Stomach smooth muscle (tissue), 2 donors: Measurements from ENCODE around the gene CNTN2.

Experiments used
- H3K27ac ChIP-seq: one replicate; pipeline ENCODE4 v1.7.0; 2013; ENCODE audit warnings: mild to moderate bottlenecking, low read length, inconsistent platforms
- H3K27me3 ChIP-seq, 2 donors: one replicate each; pipeline ENCODE4 v1.7.0; 2013; ENCODE audit warnings: low read length in 2 of 2; ENCODE audit not compliant: insufficient read depth in 2 of 2, control insufficient read depth in 1 of 2
- H3K36me3 ChIP-seq, 2 donors: one replicate each; pipeline ENCODE4 v1.7.0; 2013; ENCODE audit warnings: low read length in 2 of 2; ENCODE audit not compliant: control insufficient read depth in 2 of 2, insufficient read depth in 2 of 2
- H3K4me1 ChIP-seq: one replicate; pipeline ENCODE4 v1.7.0; 2013; ENCODE audit warnings: low read length; ENCODE audit not compliant: control insufficient read depth, insufficient read depth
- H3K4me3 ChIP-seq, 2 donors: one replicate each; pipeline ENCODE4 v1.7.0; 2013; ENCODE audit warnings: low read length in 2 of 2
- H3K9ac ChIP-seq, 2 donors: one replicate each; pipeline ENCODE4 v1.7.0; 2013; ENCODE audit warnings: low read length in 2 of 2, mild to moderate bottlenecking in 1 of 2
- H3K9me3 ChIP-seq, 2 donors: one replicate each; pipeline ENCODE4 v1.7.0; 2013; ENCODE audit warnings: low read length in 2 of 2; ENCODE audit not compliant: control insufficient read depth in 2 of 2
- donor health status: healthy.
- donor health status: Pancreatic carcinoma.

The CNTN2 gene

GRCh38 chr1:205084360-205084759 is 41.3 kb downstream of the CNTN2 start, which contains the start of gene TMEM81:
TMEM81 (minus strand) TSS chr1:205084460; CDS start chr1:205084320, 140 bp downstream.
- H3K9ac ChIP-seq = no peak within 1 kb of the TSS
- H3K36me3 ChIP-seq = peaks cover 21 to 25% of the 10 kb centered on the region in 2 donors
- no peaks in the 10 kb centered on the region for H3K4me1 ChIP-seq

GRCh38 chr1:205088341-205088740 is 45.3 kb downstream of the CNTN2 start:
- H3K36me3 ChIP-seq = peaks cover 28 to 41% of the 10 kb centered on the region in 2 donors
- no peak overlapping the region for H3K9ac ChIP-seq
- no peak overlapping the region for H3K27ac ChIP-seq
- H3K9me3 ChIP-seq = no peaks in the 10 kb centered on the region
- no peaks in the 10 kb centered on the region for H3K27me3 ChIP-seq
- no peak overlapping the region for H3K4me3 ChIP-seq
- H3K4me1 ChIP-seq = no peaks in the 10 kb centered on the region

More at GRCh38 chr1:205084360-205084759, 41.3 kb downstream of the CNTN2 start, which contains the start of gene TMEM81:
- Histone ChIP-seq H3K27me3 (no peaks in the 10 kb centered on the region), H3K27ac (no peak within 1 kb of the TSS), H3K4me3 (no peak within 1 kb of the TSS), H3K9me3 (no peaks in the 10 kb centered on the region)

DNA sequence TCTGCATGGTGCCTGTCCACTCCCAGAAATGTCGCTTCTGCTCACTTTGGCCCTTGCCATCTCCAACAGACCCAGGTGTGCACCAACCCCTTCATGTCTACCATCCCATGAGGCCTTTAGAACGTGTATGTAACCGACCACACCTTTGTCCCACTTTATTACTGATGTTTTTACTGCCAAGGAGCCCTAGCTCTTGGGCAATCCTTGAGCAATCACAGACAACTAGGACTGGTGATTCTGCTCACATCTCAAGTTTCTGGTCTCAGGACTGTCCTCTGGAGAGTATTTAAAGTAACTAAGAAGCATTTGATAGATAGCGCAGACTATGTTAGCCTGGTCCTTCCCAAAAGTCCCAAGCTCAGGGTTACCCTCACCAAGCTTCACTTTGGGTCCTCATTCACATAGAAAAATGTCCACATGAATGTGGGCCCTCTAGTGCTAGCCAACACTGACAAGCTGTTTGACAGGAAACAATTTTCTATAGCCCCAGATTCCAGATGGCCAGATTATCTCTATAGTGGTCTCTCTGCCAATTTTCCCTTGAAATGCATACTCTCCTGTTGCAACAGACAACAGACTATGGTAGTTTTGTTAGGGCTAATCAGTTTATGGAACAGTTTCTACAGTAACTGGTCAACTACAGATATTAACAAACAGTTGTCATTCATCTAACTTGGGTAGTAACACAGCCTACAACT is 48.2 kb downstream of the CNTN2 start:
- peaks cover 33 to 53% of the 10 kb centered on the region in 2 donors for H3K36me3 ChIP-seq

GRCh38 chr1:205095422-205095821 is 52.4 kb downstream of the CNTN2 start:
- Histone ChIP-seq H3K4me3 (no peak overlapping the region), H3K9ac (no peak overlapping the region), H3K27ac (no peak overlapping the region), H3K4me1 (no peaks in the 10 kb centered on the region), H3K36me3 (peaks cover 57 to 68% of the 10 kb centered on the region in 2 donors), H3K27me3 (no peaks in the 10 kb centered on the region), H3K9me3 (no peaks in the 10 kb centered on the region)

More for the DNA sequence above, 48.2 kb downstream of the CNTN2 start:
- Histone ChIP-seq H3K4me3 (no peak overlapping the region), H3K9ac (no peak overlapping the region), H3K27ac (no peak overlapping the region), H3K4me1 (no peaks in the 10 kb centered on the region), H3K27me3 (no peaks in the 10 kb centered on the region), H3K9me3 (no peaks in the 10 kb centered on the region)

- no peaks in the 10 kb centered on the region for H3K27me3 ChIP-seq
- H3K27ac ChIP-seq = no peak overlapping the region
- no peaks in the 10 kb centered on the region for H3K9me3 ChIP-seq
- H3K4me1 ChIP-seq = no peaks in the 10 kb centered on the region
- peaks cover 64 to 65% of the 10 kb centered on the region in 2 donors for H3K36me3 ChIP-seq
- no peak overlapping the region for H3K9ac ChIP-seq
- H3K4me3 ChIP-seq = no peak overlapping the region
Observed at GRCh38 chr1:205098242-205098641, 55.2 kb downstream of the CNTN2 start.

DNA sequence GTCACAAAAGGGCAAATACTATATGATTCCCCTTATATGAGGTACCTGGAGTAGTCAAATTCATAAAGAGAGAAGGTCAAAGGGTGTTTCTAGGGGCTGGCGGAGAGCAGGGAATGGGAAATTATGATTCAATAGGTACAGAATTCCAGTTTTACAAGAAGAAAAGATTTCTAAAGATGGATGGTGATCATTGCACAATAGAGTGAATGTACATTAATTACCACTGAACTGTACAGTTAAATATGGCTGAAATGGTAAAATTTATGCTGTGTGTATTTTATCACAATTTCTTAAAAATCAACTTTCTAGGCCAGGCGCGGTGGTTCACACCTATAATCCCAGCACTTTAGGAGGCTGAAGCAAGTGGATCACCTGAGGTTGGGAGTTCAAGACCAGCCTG is 59.4 kb downstream of the CNTN2 start:
- H3K4me1 ChIP-seq = no peaks in the 10 kb centered on the region
- no peaks in the 10 kb centered on the region for H3K9me3 ChIP-seq
- H3K9ac ChIP-seq = no peak overlapping the region
- no peak overlapping the region for H3K4me3 ChIP-seq
- no peak overlapping the region for H3K27ac ChIP-seq
- H3K36me3 ChIP-seq = peaks cover 52 to 57% of the 10 kb centered on the region in 2 donors
- H3K27me3 ChIP-seq = no peaks in the 10 kb centered on the region

DNA sequence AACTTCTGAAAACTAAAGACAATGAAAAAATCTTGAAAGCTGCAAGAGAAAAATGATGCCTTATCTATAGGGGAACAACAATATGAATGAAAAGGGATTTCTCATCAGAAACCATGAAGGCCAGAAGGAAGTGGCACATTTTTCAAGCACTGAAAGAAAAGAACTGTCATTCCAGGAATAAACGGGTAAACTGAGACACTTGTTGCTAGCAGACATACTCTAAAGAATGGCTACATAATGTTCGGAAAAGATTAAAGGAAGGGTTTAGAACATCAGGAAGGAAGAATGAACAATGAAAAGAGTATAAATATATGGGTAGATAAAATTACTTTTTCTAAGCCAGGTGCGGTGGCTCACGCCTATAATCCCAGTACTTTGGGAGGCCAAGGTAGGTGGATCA is 64.3 kb downstream of the CNTN2 start:
- Histone ChIP-seq H3K27me3 (no peaks in the 10 kb centered on the region), H3K36me3 (peaks cover 27 to 33% of the 10 kb centered on the region in 2 donors), H3K27ac (no peak overlapping the region), H3K9ac (no peak overlapping the region), H3K9me3 (no peaks in the 10 kb centered on the region), H3K4me1 (no peaks in the 10 kb centered on the region), H3K4me3 (no peak overlapping the region)

DNA sequence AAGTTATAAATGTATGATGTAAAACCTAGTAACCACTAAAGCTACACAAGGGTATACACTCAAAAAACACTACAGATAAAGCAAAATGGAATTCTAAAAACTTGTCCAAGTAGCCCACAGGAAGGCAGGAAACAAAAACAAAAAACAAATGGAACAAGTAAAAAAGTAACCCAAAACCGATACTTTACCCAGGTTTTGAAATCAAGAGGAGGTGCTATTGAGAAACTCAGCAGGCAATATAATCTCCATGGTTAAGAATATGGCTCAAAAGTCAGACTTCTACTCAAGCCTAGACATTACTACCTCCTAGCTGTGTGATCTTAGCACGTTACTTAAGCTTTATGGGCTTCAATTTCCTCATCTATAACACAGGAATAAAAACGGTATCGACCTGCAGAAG is 65.5 kb downstream of the CNTN2 start:
- H3K27me3 ChIP-seq = no peaks in the 10 kb centered on the region
- H3K9ac ChIP-seq = no peak overlapping the region
- no peaks in the 10 kb centered on the region for H3K4me1 ChIP-seq
- H3K4me3 ChIP-seq = no peak overlapping the region
- peaks cover 23 to 32% of the 10 kb centered on the region in 2 donors for H3K36me3 ChIP-seq
- no peak overlapping the region for H3K27ac ChIP-seq
- no peaks in the 10 kb centered on the region for H3K9me3 ChIP-seq

GRCh38 chr1:205109269-205109668 is 66.3 kb downstream of the CNTN2 start:
- no peaks in the 10 kb centered on the region for H3K9me3 ChIP-seq
- no peaks in the 10 kb centered on the region for H3K4me1 ChIP-seq
- H3K9ac ChIP-seq = no peak overlapping the region
- peaks cover 22 to 30% of the 10 kb centered on the region in 2 donors for H3K36me3 ChIP-seq
- H3K4me3 ChIP-seq = no peak overlapping the region
- no peak overlapping the region for H3K27ac ChIP-seq
- no peaks in the 10 kb centered on the region for H3K27me3 ChIP-seq

DNA sequence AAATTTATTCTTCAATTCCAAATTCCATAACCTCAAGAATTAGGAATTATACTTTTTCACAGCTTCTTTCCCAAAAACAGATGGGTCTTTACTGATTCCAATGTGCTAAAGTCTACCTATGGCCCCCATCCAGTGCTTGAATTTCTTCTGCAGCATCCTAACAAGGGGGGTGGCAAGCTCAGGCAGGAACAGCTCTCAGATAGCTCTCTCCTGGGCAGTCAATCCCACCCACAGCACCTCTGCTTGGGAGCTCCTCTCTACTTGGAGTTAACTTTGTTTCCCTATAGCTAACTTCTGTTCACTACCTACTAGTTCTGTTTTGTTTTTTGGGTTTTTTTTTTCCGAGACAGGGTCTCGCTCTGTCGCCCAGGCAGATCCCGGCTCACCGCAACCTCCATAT is 66.7 kb downstream of the CNTN2 start:
- H3K4me3 ChIP-seq = no peak overlapping the region

GRCh38 chr1:205111354-205111753 is 68.3 kb downstream of the CNTN2 start:
- Histone ChIP-seq H3K27me3 (no peaks in the 10 kb centered on the region), H3K4me1 (no peaks in the 10 kb centered on the region), H3K9me3 (no peaks in the 10 kb centered on the region), H3K9ac (no peak overlapping the region), H3K27ac (no peak overlapping the region), H3K4me3 (no peak overlapping the region), H3K36me3 (peaks cover 13 to 17% of the 10 kb centered on the region in 2 donors)

More for the DNA sequence above, 66.7 kb downstream of the CNTN2 start:
- no peaks in the 10 kb centered on the region for H3K4me1 ChIP-seq
- no peak overlapping the region for H3K27ac ChIP-seq
- H3K27me3 ChIP-seq = no peaks in the 10 kb centered on the region
- H3K9me3 ChIP-seq = no peaks in the 10 kb centered on the region
- H3K9ac ChIP-seq = no peak overlapping the region
- peaks cover 19 to 28% of the 10 kb centered on the region in 2 donors for H3K36me3 ChIP-seq
